Measurements from ENCODE around the gene DHRS1.

The DHRS1 gene

DNA sequence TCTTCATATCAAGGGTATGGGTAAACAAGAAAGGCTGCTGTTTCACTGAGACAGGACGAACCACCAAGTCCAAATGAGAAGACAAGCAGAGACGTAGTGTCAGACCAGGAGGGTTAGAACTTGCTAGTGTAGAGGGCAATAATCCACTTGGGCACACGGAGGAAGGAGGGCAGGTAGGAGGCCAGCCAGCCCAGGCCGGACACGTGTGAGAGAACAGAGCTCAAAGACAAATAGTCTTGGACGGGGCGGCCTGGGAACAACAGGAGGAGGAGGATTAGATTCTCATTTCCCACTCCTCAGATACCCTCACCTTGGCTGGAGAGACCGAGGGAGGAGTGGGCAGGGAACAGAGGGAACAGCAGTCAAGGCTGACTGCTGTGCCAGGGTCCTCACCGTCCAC, 8.8 kb downstream of the DHRS1 start:
- TF ChIP-seq CTCF (conservative IDR thresholded peaks at IDR 0.05; ENCODE audit: low read depth), result no peak
- H3K27ac ChIP-seq, result peak overlapping the region; percentile 34
- CTCF ChIA-PET, result interaction anchor here (0.6 kb wide), 1 partner anchor 11 kb away, joined by 3 read pairs; no protein-coding TSS in a partner anchor

GRCh38 chr14:24289649-24290280, 9.8 kb downstream of the DHRS1 start:
- CTCF ChIA-PET, result interaction anchor here (0.6 kb wide), 1 partner anchor 17 kb away, joined by 4 read pairs; no protein-coding TSS in a partner anchor
- DNase-seq (ENCODE audit: low spot score), result no peak
- no peak for TF ChIP-seq CTCF (conservative IDR thresholded peaks at IDR 0.05; ENCODE audit: low read depth)
- H3K27ac ChIP-seq, result no peak overlapping the region
- POLR2A ChIA-PET (ENCODE audit: low non-redundant PET), result interaction anchor here (0.6 kb wide), 1 partner anchor 49 kb away, joined by 3 read pairs; no protein-coding TSS in a partner anchor

More for the DNA sequence above, 8.8 kb downstream of the DHRS1 start:
- POLR2A ChIA-PET (ENCODE audit: low non-redundant PET), result no interaction called here
- DNase-seq (ENCODE audit: low spot score), result no peak

DNA sequence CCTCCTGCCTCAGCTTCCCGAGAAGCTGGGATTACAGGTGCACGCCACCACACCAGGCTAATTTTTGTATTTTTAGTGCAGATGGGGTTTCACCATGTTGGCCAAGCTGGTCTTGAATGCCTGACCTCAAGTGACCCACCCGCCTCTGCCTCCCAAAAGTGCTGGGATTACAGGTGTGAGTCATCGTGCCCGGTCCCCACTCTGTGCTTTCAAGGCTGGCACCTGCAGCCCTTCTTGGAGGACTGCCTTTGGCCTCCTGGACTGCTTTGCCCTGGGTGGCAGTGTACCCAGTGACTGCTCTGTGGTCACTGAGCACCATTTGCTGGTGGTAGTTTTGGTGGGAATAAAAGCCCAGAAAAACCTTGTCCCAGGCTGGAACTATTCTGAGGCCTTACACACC, 12.6 kb downstream of the DHRS1 start:
- H3K27ac ChIP-seq, result peak overlapping the region; percentile 71
- ChIA-PET POLR2A (ENCODE audit: low non-redundant PET) (interaction anchor here (0.9 kb wide), 1 partner anchor 45 kb away, joined by 4 read pairs; the partner anchor contains the start of gene TINF2), CTCF (interaction anchor here (0.6 to 0.7 kb wide), 2 partner anchors 9 to 10 kb away, joined by 3 read pairs; no protein-coding TSS in a partner anchor)
- DNase-seq (ENCODE audit: low spot score), result no peak
- no peak for TF ChIP-seq CTCF (conservative IDR thresholded peaks at IDR 0.05; ENCODE audit: low read depth)

DNA sequence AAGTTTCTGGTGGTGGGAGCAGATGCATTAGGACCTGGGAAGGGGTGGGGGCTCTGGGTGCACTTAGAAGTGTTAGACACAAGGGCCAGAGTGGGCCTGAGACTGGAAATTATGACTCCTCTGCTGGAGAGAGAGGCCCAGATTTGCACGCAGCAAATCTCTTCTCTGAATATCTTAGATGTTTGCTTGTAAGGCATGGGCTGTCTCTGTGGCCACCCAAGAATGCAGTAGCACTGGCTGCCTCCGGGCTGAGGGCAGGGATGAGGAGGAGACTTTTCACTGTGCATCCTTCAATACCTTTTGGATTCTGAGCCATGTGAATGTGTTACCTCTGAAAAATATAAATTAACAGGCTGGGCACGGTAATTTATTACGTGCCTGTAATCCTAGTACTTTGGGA, 14.2 kb downstream of the DHRS1 start:
- POLR2A ChIA-PET (ENCODE audit: low non-redundant PET), result no interaction called here
- TF ChIP-seq CTCF (conservative IDR thresholded peaks at IDR 0.05; ENCODE audit: low read depth), result no peak
- CTCF ChIA-PET, result no interaction called here

GRCh38 chr14:24284501-24285035, 15.0 kb downstream of the DHRS1 start:
- no peak for TF ChIP-seq CTCF (conservative IDR thresholded peaks at IDR 0.05; ENCODE audit: low read depth)
- ChIA-PET CTCF (interaction anchor here (0.6 to 1.4 kb wide), 2 partner anchors 40 to 42 kb away, joined by 3 read pairs; partner anchors contain the start of gene TINF2), POLR2A (ENCODE audit: low non-redundant PET) (interaction anchor here (1.0 to 1.2 kb wide), 2 partner anchors 11 to 14 kb away, joined by 3 read pairs; no protein-coding TSS in a partner anchor)
- peak overlapping the region; percentile 71 for H3K27ac ChIP-seq
- DNase-seq (ENCODE audit: low spot score), result no peak

More for the DNA sequence above, 14.2 kb downstream of the DHRS1 start:
- no peak for DNase-seq (ENCODE audit: low spot score)
- H3K27ac ChIP-seq, result peak overlapping the region; percentile 71

GRCh38 chr14:24283796-24284460, 15.7 kb downstream of the DHRS1 start:
- CTCF ChIA-PET, result interaction anchor here (1.4 kb wide), 2 partner anchors 9 to 42 kb away, joined by 3 to 4 read pairs; partner anchors contain the start of gene TINF2
- no peak for DNase-seq (ENCODE audit: low spot score)
- POLR2A ChIA-PET (ENCODE audit: low non-redundant PET), result interaction anchor here (0.8 to 1.2 kb wide), 3 partner anchors 9 to 13 kb away, joined by 3 to 13 read pairs (median 3); no protein-coding TSS in a partner anchor
- no peak for TF ChIP-seq CTCF (conservative IDR thresholded peaks at IDR 0.05; ENCODE audit: low read depth)
- H3K27ac ChIP-seq, result peak overlapping the region; percentile 71

Data from RWPE1 (cell line).